ENCODE results near the gene ISX.
"Not testable (repeated sequence)": the region's sequence is repeated elsewhere in the genome, so short reads cannot be mapped to it uniquely, and the experiment has no call there.

The ISX gene

GRCh38 chr22:35065796-35066218 lies at the start of gene ISX:
Gene ISX, plus strand, starts transcription at chr22:35066158. Its CDS starts 930 bp downstream, at chr22:35067088.
- peak; percentile 70 for DNase-seq

- no peak for DNase-seq
These were observed 49.0 kb upstream of the ISX start for GRCh38 chr22:35016909-35017308.

- no peak for DNase-seq
These were observed 47.0 kb upstream of the ISX start for GRCh38 chr22:35018995-35019394.

GRCh38 chr22:35020517-35020916 lies 45.4 kb upstream of the ISX start:
- DNase-seq: no peak

GRCh38 chr22:35021161-35021560 lies 44.8 kb upstream of the ISX start:
- no peak for DNase-seq

GRCh38 chr22:35022291-35022690 lies 43.7 kb upstream of the ISX start:
- no peak for DNase-seq

GRCh38 chr22:35023692-35024363 lies 42.1 kb upstream of the ISX start:
- DNase-seq: peak; percentile 90

GRCh38 chr22:35024364-35024692 lies 41.6 kb upstream of the ISX start:
- DNase-seq: no peak

- DNase-seq: not testable (repeated sequence)
These were observed 35.8 kb upstream of the ISX start for GRCh38 chr22:35030112-35030511.

- no peak for DNase-seq
These were observed 33.4 kb upstream of the ISX start for GRCh38 chr22:35032571-35032970.

GRCh38 chr22:35033635-35034296 lies 32.2 kb upstream of the ISX start:
- no peak for DNase-seq

- DNase-seq: peak; percentile 17
These were observed 31.0 kb upstream of the ISX start for GRCh38 chr22:35034963-35035362.

GRCh38 chr22:35037089-35037488 lies 28.9 kb upstream of the ISX start:
- peak; percentile 69 for DNase-seq

GRCh38 chr22:35039625-35040024 lies 26.3 kb upstream of the ISX start:
- DNase-seq: no peak

GRCh38 chr22:35043252-35043933 lies 22.6 kb upstream of the ISX start:
- no peak for DNase-seq

GRCh38 chr22:35043934-35044319 lies 22.0 kb upstream of the ISX start:
- DNase-seq: no peak

GRCh38 chr22:35044607-35045390 lies 21.2 kb upstream of the ISX start:
- no peak for DNase-seq

GRCh38 chr22:35045451-35045850 lies 20.5 kb upstream of the ISX start:
- DNase-seq: no peak

GRCh38 chr22:35046744-35047462 lies 19.1 kb upstream of the ISX start:
- no peak for DNase-seq

GRCh38 chr22:35050038-35050437 lies 15.9 kb upstream of the ISX start:
- not testable (repeated sequence) for DNase-seq

- DNase-seq: no peak
These were observed 14.9 kb upstream of the ISX start for GRCh38 chr22:35051013-35051535.

- DNase-seq: no peak
These were observed 14.2 kb upstream of the ISX start for GRCh38 chr22:35051791-35052190.

Data from islet precursor cell (in vitro differentiated cells).